GDM1 (cell line): ENCODE results near the gene ANKS4B.
"Not testable (repeated sequence)": the region's sequence is repeated elsewhere in the genome, so short reads cannot be mapped to it uniquely, and the experiment has no call there.

Experiments used
- DNase-seq: peaks from one replicate; lab custom pipeline; 2025; lab: John Stamatoyannopoulos, UW

ANKS4B gene

DNA sequence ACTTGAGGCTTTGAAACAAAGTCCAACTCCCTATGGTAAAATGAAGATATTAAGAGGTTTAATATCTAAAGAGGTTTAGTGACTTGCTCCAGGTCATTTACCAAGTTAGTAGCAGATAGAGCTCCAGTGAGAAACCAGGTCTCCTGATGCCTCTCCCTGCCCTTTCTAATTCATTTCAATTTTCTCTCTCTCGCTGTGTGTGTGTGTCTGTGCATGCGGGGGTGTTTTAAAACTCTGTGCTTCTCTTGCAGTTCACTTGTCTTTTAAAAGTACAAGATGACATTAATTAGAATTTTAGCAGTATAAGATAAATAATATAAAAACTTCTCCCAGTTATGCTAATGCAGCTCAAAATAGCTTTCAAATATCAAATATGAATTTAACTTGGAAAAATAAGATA, 13.9 kb upstream of the ANKS4B start:
- DNase-seq, result no peak

DNA sequence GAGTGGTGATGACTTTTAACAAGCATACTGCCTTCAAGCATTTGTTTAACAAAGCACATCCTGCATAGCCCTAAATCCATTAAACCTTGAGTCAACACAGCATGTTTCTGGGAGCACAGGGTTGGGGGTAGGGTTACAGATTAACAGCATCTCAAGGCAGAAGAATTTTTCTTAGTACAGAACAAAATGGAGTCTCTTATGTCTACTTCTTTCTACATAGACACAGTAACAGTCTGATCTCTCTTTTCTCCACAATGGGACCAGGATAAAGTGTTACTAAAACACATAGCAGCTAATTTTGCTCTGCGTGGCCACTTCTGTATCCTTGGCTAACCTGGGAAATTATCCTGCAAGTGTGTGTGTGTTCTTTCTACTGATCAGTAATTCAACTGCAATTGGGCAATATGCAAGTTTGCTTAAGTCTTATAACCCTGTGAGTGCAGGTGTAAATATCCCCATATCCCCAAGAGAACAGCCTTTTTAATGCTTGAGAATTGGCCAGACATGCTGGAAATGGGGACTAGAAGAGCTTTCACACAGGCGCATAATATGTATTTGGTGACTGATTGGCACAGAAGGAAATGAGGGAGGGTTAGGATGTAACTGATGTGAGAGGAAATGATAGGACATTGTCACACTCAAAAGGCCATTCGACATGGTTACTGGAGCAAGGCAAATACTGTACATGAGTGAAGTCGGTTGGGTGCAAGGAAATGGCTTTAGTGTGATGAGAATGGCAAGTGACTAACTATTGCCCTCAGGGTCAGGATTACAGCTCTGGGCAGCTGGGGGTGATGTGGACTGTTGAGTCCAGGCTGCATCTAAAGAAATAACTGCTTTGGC, 10.8 kb upstream of the ANKS4B start:
- DNase-seq, result no peak

DNA sequence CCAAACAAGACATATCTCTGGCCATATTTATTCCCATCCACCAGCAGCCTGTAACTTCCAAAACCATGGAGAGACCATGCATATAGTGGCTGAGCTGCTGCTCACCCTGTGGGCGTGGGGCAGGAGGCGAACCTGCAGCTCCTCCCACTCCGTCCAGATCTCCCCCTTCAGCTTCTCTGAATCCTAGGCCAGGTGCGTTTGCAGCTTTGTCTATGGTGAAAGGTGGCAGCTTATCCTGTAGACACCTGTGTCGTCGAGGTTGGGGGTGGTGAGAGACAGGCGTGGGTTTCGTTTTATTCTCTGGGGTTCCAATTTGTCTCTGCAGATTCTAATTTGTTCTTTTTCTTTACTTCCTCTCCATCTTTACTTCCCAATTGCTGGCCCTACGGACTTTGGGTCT, 9.7 kb upstream of the ANKS4B start:
- no peak for DNase-seq

DNA sequence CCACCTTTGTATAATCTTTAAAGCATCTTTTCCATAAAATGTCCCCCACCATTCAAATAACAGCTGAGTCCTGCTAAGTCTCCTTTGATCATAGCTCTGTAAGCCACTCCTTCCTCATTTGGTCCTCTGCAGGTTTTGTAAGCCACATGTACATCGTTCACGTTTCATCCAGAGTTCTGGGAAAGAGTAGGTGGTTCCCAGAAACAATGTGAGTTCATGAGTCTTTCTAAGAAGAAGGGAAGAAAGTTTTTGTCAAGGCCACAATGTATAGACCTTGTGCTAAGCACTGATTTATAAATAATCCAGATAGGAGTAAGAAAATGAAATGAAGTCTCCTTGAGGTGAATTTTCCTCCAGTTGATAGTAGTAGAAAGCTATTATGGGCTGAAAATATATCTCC, 8.7 kb upstream of the ANKS4B start:
- no peak for DNase-seq

DNA sequence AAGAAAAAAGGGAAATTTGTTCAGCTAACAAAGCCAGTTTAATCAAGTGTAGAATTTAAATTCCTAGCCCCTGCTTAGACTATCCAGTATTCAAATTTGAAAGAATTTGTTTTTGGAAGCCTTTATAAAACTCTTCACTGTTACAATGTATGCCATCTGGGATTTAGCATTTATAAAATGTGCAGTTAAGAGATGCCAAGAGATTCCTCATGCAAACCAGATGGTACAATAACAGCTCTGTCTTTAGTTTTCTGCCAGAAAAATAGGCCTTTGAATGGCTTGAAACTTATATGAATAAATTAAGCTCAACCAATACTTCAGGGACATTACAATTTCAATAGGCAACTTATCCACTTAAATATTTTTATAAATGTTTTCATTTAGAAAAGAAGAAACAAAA, 6.8 kb upstream of the ANKS4B start:
- no peak for DNase-seq

DNA sequence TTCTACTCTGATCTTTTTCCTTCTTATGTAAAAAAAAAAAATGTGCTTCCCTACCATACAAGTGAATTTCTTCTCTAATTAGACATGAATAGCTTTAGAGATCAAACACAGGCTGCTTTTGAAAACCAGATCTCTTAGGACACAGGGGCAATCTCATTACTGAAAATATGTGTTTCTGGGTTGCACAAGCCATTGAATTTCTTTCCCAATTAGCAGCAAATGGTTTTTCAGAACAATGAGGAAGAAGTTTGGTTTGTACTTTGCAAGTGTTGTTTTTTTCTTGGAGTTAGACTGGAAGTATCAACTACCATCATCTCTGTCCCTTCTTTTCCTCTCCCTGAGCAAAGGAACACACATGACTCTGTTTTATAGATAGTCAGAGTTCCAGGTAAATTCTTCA, 5.6 kb upstream of the ANKS4B start:
- DNase-seq, result no peak

DNA sequence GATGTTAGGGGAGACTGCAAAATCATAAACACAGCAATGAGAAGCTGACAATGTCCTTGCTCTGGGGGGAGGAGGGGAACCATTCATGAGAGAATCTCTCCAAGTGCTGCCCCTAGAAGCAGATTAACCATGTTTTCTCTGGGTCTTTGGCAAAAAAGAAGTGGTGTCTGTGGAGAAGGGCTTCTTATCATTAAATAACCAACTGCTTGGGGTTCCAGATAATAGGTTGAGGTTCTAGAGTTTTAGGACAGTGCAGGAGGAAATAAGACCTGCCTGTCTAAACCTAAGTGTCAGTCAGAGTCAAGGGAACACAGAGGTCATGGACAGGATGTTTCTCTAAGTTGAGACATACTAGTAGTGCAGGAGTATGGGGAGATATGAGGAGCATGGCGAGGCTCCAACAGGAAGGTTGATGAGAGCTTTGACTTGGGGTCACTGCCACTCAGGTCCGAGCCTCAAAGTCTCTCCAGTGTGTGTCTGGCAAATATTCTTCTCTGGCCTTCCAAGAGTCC, 5.1 kb upstream of the ANKS4B start:
- DNase-seq, result no peak

DNA sequence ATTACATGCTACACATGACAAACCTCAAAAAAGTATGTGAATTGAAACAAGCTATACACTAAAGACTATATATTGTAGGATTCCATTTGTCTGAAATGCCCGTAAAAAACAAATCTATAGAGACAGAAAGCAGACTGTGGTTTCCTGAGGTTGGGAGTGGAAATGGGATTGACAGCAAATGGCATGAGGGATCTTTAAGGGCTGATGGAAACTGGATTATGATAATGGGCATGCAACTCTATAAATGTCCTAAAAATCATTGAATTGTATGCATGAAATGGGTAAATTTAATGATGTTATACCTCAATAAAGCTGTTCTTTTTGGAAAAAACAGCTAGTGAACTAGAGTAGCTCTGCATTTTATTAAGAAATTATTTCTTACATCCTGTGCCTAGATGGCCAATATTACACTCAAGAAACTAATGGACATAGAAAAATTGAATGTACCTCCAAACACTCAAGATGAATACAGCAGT, 416 bp upstream of the ANKS4B start:
- DNase-seq, result no peak

DNA sequence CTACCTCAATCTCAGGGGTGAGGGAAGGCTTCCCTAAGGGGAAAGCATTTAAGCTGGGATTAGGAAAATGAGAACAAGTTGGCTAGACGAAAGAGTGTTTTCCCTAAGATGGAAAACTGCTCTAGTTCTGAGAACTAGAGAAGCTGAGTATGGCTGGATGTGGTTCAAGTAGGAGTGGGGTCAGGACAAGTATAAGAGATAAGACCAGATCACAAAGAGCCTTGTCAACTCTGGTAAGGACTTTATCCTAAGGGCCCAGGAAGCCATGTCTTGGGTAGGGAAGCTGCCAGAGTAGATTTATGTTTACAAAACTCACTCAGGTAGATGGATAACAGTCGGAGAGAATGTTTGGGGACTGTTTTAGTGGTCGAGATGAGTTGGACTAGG, 1.7 kb downstream of the ANKS4B start:
- DNase-seq, result no peak

DNA sequence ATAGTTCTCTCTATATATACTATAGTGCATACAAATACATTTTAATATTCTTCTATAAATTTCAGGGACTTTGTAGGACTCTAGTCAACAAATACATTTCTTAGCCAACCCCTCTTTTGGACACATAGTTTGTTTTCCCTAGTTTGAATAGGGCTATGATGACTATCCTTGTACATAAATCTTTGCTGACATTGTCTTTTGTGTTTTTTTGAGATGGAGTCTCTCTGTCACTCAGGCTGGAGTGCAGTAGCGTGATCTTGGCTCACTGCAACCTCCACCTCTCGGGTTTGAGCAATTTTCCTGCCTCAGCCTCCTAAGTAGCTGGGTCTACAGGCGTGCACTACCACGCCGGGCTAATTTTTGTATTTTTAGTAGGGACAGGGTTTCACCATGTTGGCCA, 3.3 kb downstream of the ANKS4B start:
- no peak for DNase-seq

DNA sequence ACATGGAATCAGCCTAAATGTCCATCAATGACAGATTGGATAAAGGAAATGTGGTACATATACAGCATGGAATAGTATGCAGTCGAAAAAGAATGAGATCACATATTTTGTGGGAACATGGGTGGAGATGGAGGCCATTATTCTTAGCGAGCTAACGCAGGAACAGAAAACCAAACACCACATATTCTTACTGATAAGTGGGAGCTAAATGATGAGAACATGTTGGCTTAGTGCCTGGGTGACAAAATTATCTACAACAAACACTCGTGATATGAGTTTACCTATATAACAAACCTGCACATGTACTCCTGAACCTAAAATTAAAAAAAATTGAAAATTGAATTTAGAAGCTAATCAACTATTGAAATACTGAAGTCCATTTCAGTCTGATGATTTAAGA, 6.1 kb downstream of the ANKS4B start:
- DNase-seq, result no peak

DNA sequence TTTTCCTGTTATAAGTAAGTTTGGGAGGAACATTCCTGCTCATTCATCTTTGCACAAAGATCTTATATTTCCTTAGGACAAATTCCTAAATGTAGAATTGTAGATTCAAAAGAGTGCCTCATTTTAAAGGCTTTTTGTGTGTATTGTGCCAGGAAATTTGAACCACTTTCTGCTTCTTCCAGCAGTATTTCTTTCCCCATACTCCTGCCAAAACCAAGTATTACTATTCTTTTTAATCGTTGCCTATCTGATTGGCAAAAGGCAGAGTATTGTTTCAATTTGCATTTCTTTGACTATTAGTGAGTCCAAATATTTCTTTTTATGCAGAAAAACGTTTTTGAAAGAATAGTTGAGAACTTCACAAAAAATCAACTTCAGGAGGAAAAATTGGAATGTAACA, 9.3 kb downstream of the ANKS4B start:
- DNase-seq, result no peak

DNA sequence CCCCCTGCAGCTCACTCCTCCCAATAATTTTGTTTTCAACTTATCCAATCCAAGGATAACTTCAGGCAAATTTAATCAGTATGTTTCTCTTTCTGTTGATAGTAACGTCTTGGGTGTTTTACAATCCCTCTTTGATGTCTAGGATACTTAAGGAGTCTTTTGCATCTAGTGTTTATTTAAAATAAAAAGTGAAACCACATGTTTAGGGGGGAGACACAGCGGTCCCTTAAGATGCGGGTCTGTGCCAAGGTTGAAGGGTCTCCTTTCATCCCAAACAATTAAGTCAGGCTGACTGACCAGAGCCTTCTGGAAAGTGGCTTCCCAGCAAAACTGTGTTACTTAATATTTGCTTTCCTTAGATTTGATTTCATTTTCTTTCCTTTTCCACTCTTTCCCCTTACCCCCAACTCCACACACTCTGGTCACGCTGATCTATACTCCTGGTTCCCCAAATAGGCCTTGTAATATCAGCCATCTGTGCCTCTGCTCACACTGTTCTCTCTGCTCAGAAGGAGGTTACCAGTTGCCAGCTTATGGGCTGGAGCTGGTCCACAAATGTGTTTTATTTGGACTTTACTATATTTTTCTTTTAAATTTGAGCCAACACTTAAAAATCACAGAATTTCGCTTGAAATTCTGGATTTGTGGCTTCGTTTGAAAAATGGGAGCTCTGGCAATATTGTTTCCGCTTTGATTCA, 11.2 kb downstream of the ANKS4B start:
- DNase-seq, result no peak

DNA sequence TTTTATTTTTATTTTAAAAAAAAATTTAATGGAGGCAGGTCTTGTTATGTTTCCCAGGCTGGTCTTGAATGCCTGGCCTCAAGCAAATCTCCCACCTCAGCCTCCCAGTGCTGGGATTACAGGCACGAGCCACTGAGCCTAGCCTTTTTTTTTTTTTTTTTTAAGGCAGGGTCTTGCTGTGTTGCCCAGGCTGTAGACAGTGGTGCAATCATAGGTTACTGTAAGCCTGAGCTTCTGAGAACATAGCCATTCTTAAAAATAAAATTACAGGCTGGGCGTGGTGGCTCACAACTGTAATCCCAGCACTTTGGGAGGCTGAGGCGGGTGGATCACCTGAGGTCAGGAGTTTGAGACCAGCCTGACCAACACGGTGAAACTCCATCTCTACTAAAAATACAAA, 14.7 kb downstream of the ANKS4B start:
- DNase-seq, result not testable (repeated sequence)

DNA sequence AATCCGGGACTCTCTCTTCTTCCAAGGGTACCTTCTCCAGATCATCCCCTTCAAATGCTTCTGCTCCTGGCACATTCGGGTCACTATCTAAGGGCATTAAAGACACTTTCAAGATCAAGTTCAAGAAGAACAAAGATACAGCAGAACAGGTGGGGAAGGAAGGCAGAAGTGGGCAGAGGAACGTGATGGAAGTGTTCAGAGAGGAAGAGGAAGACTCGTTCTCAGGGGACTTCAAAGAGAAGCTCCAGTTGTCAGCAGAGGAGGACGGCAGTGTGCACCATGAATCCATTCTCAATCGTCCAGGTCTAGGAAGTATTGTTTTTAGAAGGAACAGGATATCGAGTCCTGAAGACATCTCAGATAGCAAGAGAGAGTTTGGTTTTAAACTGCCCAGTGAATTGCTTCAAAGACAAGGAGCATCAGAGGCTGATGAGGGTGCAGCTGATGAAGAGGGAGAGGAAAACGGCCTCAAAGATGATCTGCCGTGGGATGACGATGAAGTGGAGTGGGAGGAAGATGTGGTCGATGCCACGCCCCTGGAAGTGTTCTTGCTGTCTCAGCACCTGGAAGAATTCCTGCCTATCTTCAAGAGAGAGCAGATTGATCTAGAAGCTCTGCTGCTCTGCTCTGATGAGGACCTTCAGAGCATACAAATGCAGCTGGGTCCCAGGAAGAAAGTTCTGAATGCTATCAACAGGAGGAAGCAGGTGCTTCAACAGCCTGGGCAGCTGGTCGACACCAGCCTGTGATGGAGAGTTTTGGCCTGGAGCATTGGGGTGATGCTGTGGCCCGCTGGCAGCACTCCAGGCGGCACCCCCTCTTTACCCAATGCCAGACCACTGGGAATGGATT, 16.8 kb downstream of the ANKS4B start:
- DNase-seq, result no peak

DNA sequence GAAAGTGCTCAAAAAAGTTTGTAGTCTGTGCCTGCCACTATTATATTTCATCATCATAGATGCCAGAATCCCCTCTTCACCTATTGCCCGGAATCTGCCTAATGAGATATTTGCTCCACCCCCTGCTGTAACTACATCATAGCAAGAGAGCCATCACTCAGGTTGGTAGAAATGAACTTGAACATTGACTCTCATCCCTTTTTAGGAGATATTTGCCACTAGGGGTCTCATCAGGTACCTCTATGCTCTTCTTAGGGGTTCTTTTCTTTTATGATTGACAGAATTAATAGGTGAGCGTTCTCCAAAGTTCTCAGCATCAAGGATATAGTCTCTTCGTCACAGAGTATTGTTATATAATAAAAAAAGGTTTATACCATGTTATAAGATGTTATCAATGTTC, 20.0 kb downstream of the ANKS4B start:
- DNase-seq, result no peak

DNA sequence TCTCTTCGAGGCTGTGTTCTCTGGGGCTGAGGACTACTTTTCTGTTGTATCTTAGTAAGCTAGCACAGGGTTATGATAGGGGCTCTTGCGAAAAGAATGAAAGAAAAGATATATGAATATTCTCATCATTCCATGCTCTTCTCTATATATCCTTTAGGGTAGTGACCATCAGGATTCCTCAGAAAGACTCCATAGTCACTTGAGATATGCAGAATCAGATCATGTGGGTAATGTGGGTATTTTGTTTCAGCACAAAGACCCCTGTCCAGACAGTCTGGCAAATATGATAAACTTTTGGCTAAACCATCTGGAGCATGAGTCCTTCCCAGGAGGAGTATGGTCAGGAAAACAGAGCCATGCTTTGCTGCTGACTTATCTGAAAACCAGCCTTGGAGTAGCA, 23.1 kb downstream of the ANKS4B start:
- no peak for DNase-seq

DNA sequence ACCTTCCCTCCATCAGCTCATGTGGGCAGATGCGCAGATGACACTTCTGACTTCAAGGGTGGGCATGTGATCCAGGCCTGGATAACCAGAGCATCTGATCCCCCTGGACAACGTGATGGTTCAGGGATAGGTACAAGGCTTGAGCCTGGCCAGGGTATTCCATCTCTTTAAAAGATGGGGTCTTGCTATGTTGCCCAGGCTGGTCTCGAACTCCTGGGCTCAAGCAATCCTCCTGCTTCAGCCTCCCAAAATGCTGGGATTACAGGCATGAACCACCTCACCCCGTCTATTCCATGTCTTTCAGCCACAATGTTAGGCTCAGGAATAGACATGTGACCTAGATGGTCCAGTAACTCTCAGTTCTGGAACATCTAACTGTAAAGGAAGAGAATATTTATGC, 23.8 kb downstream of the ANKS4B start:
- DNase-seq, result no peak

DNA sequence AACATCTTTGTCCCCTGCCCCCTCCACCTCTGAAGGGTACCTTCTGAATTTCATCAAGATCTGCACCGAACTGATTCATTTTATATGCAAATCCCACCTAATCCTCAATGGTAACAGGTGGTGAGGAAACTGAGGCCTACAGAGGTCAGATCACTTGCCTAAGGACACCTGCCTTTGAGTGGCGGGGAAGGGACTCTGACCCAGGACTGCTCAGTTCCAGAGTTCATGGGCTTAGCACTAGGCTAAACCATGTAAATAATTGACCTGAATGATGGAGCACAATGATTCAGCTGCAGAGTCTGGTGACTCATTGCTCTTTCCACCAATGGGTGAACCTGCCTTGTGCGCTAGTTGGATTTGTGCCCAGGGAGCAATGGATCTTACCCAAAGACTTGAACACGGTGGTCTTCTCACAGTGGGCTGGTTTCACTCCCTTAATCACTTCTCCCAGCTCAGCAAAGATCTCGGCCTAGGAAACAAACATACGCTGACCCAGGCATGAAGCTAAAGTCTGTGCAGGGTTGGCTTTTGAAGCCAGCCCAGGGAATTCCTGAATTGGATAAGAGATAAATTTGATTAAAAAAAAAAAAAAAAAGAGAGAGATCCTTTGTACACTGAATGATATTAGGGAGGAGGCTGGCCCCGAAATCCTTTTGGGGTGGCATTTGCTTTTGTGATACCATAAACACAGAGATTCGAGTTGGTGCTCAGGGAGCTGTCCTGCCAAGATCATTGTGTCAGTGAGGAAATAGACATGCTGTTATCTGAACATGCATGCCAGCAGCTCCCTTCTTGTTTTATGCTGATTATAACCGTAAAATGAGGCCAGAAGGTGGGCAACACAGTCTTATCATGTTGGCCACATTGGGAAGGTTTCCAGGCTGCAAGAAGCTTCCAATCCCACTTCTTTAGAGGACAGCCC, 27.6 kb downstream of the ANKS4B start:
- no peak for DNase-seq

DNA sequence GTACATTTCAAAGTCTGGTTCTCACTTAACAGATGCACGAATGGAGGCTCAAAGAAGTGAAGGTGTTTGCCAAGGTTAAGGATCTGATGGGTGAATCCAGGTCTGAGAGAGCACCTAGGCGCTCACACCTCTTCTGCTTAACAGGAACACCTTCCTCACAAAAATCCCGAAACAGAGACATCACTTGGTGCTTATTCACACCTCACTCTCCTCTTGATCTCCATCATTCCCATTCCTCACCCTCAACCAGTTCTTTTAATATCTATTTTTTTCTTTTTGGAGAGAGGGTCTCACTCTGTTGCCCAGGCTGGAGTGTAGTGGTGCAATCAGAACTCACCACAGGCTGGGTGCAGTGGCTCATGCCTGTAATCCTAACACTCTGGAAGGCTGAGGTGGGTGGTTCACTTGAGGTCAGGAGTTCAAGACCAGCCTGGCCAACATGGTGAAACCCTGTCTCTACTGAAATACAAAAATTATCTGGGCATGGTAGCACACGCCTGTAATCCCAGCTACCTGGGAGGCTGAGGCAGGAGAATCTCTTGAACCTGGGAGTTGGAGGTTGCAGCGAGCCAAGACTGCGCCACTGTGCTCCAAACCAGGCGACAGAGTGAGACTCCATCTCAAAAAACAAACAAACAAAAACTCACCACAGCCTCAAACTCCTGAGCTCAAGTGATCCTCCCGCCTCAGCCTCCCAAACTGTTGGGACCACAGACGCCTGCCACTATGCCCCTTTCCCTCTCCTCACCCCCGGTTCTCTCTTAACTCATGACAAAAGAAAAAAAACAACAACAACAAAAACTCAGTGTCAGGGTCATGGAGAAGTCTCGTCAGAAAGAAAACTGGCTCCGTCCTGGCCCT, 29.5 kb downstream of the ANKS4B start:
- no peak for DNase-seq
